ENCODE measurements around the gene PSME4. TPM values are rescaled to one million over a fixed set of nuclear protein-coding genes. Genes with fewer than 3 reads are reported as not detected.
"Not testable (repeated sequence)": the region's sequence is repeated elsewhere in the genome, so short reads cannot be mapped to it uniquely, and the experiment has no call there.

The PSME4 gene
- total RNA-seq, 1 experiment from 2014 or later = 24.3 TPM

DNA sequence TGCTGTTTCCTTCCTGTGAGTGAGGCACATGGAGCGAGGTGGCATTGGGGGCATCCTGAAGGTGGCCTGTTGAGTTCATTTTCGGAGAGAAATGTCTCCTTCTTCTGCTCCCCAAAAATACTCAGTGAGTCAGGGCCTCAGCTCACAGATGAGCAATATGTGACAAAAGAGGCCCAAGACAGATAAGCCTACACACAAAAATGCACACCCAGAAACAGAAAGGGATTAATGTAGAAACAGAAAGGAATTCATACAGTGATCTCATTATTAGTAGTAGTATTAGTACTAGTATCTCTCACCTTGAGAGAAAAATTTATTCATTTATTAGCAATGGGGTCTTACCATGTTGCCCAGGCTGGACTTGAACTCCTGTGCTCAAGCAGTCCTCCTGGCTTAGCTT, 116.1 kb downstream of the PSME4 start:
- DNase-seq (ENCODE audit: low spot score) = no peak
- in situ Hi-C loops (cut with HindIII; ENCODE audit: low sequenced_read_pairs) = no loop called here

DNA sequence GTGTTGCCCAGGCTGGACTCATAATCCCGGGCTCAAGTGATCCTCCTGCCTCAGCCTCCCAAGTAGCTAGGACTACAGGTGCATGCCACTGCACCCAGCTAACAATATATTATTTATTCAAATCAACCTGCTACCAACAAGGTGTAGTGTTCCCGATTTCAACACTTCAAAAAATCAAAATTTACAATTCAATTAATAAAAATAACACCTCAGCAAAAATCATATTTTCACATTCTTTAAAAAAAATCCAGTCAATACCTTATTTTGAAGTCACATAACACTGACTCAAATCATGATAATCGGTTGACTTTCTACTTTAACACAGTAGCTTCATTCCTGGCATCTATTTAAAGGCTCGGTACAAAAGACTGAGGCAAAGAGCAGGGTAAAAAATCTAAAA, 118.3 kb downstream of the PSME4 start:
- no peak for DNase-seq (ENCODE audit: low spot score)
- in situ Hi-C loops (cut with HindIII; ENCODE audit: low sequenced_read_pairs) = no loop called here

DNA sequence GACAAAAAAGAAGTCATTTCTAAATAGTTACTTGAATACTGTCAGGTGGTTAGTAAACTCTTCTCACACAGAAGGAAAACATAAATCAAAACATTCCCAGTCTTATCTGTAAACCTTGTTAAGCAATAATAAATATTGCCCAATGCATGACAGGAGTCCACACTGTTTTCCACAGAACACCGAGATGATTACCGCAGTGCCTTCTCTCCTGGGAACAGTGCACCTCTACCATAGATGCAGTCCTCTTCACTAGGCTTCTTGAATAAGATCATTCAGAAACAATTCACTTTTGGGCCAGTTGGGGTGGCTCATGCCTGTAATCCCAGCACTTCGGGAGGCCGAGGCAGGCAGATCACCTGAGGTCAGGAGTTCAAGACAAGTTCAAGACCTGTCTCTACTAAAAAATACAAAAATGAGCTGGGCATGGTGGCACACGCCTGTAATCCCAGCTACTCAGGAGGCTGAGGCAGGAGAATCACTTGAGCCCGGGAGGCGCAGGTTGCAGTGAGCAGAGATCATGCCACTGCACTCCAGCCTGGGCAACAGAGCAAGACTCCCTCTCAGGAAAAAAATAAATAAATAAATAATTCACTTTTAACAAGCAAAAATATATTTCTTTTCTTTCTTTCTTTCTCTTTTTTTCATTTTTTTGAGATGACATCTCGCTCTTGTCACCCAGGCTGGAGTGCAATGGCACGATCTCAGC, 119.6 kb downstream of the PSME4 start:
- in situ Hi-C loops (cut with HindIII; ENCODE audit: low sequenced_read_pairs); DNase-seq (ENCODE audit: low spot score): not testable (repeated sequence)

GRCh38 chr2:53848062-53848461, 122.7 kb downstream of the PSME4 start:
- in situ Hi-C loops (cut with HindIII; ENCODE audit: low sequenced_read_pairs) = no loop called here
- no peak for DNase-seq (ENCODE audit: low spot score)

DNA sequence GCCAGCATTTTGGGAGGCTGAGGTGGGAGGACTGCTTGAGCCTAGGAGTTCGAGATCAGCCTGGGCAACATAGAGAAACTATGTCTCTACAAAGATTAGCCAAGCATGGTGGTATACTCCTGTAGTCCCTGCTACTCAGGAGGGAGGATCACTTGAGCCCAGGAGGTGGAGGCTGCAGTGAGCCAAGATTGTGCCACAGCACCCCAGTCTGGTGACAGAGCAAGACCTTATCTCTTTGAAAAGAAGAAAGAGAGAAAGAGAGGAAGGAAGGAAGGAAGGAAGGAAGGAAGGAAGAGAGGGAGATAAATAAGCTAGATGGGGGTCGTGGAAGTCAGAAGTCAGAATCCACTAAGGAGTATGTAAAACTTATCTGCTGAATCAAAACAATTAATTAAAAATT, 127.2 kb downstream of the PSME4 start:
- no peak for DNase-seq (ENCODE audit: low spot score)
- in situ Hi-C loops (cut with HindIII; ENCODE audit: low sequenced_read_pairs) = no loop called here

DNA sequence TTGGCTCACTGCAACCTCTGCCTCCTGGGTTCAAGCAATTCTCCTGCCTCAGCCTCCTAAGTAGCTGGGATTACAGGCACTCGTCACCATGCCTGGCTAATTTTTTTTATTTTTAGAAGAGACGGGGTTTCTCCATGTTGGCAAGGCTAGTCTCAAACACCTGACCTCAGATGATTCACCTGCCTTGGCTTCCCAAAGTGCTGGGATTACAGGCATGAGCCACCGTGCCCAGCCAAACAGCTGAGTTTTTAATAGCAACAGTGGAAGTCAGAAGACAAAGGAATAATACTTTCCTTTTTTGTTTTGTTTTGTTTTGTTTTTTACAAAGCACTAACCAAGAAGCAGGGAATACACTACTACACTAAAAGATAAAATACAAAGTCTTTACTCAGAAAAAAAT, 127.9 kb downstream of the PSME4 start:
- in situ Hi-C loops (cut with HindIII; ENCODE audit: low sequenced_read_pairs) = no loop called here
- no peak for DNase-seq (ENCODE audit: low spot score)

DNA sequence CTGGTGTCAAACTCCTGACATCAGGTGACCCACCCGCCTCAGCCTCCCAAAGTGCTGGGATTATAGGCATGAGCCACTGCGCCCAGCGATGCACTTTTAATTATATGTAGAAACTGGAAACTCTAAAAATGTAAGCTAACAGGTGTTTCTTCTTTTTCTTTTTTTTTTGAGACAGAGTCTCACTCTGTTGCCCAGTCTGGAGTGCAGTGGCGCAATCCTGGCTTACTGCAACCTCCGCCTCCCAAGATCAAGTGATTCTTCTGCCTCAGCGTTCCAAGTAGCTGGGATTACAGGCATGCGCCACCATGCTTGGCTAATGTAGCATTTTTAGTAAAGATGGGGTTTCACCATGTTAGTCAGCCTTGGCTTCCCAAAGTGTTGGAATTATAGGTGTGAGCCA, 129.1 kb downstream of the PSME4 start:
- DNase-seq (ENCODE audit: low spot score); in situ Hi-C loops (cut with HindIII; ENCODE audit: low sequenced_read_pairs): not testable (repeated sequence)

DNA sequence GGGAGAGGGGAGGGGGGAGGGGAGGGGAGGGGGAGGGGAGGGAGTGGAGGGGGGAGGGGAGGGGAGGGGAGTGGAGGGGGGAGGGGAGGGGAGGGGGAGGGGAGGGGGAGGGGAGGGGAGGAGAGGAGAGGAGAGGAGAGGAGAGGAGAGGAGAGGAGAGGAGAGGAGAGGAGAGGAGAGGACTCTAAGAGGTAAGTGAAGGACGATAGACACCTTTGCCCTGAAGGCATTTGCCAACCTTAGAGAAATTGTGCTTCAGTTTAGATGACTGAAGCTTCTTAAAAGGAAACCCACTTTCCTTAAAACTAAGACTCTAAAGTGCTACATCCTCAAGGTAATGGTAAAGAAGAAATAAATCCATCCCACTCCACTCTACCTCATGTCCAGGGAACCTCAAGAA, 130.2 kb downstream of the PSME4 start:
- no peak for DNase-seq (ENCODE audit: low spot score)
- in situ Hi-C loops (cut with HindIII; ENCODE audit: low sequenced_read_pairs) = no loop called here

DNA sequence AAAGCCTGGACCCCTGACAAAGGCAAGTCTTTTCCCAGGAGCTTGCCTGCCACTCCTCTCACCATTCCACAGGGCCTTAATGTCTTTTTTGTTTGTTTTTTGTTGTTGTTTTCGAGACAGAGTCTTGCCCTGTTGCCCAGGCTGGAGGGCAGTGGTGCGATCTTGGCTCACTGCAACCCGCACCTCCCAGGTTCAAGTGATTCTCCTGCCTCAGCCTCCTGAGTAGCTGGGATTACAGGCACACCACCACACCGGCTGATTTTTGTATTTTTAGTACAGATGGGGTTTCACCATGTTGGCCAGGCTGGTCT, 140.9 kb downstream of the PSME4 start:
- in situ Hi-C loops (cut with HindIII; ENCODE audit: low sequenced_read_pairs); DNase-seq (ENCODE audit: low spot score): not testable (repeated sequence)

DNA sequence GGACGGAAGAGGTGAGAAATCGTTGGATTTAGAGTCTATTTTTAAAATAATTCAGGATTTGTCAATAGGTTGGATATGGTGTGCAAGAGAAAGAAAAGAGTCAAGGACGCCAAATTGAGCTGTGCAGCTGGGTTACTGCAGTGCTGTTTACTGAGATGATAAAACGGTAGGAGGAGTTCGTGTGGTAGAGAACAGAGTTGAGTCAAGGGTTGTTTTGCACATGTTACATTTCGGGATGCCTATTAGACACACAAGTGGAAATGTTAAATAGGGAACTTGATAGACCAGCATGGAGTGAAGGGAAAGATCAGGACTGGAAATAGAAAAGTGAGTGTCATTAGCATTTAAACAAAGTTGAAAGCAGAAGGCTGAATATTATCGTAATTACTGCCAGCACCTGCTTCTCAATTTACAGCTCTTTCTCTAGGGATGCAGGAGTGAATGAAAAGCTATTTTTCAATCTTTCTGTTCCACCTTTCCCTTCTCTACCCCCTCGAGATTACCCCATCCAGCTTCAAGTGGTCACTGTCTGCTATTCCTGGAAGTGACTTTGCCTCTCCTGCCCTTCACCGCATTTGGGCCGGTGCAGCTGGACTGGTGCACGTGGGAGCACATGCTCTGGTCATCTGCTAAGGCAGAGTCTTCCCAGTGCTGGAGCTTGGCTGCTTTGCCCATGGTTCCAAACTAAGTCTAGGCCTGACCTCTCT, 141.4 kb downstream of the PSME4 start:
- in situ Hi-C loops (cut with HindIII; ENCODE audit: low sequenced_read_pairs) = no loop called here
- DNase-seq (ENCODE audit: low spot score) = no peak

- in situ Hi-C loops (cut with HindIII; ENCODE audit: low sequenced_read_pairs) = no loop called here
- no peak for DNase-seq (ENCODE audit: low spot score)
Measured at GRCh38 chr2:53828331-53828730, 142.5 kb downstream of the PSME4 start.

- in situ Hi-C loops (cut with HindIII; ENCODE audit: low sequenced_read_pairs) = no loop called here
- DNase-seq (ENCODE audit: low spot score) = peak; percentile 9
Measured at GRCh38 chr2:53827398-53828175, 143.2 kb downstream of the PSME4 start.

- in situ Hi-C loops (cut with HindIII; ENCODE audit: low sequenced_read_pairs) = no loop called here
- peak; percentile 38 for DNase-seq (ENCODE audit: low spot score)
Measured at GRCh38 chr2:53826587-53827397, 144.0 kb downstream of the PSME4 start.

- no peak for DNase-seq (ENCODE audit: low spot score)
- in situ Hi-C loops (cut with HindIII; ENCODE audit: low sequenced_read_pairs) = no loop called here
Measured at GRCh38 chr2:53826030-53826410, 144.8 kb downstream of the PSME4 start.

GRCh38 chr2:53823639-53824038, 147.2 kb downstream of the PSME4 start:
- DNase-seq (ENCODE audit: low spot score); in situ Hi-C loops (cut with HindIII; ENCODE audit: low sequenced_read_pairs): not testable (repeated sequence)

- in situ Hi-C loops (cut with HindIII; ENCODE audit: low sequenced_read_pairs) = no loop called here
- no peak for DNase-seq (ENCODE audit: low spot score)
Measured at GRCh38 chr2:53821810-53822209, 149.0 kb downstream of the PSME4 start.

DNA sequence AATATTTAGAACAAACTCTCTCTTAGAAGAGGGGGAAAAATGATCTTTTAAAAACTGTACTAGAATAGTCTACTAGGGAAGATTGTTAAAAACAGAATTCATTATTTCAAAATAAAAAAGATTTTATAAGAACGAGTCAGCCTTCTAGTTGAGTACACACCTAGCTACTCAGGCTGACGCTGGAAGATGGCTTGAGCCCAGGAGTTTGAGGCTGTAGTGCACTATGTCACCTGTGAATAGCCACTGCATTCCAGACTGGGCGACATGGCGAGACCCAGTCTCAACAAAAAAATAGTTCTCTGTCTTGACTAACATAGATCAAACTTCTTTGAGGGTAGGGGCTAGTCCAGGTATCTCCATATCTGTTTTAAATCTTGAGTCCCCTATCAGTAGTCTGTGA, 150.1 kb downstream of the PSME4 start:
- DNase-seq (ENCODE audit: low spot score) = no peak
- in situ Hi-C loops (cut with HindIII; ENCODE audit: low sequenced_read_pairs) = no loop called here

DNA sequence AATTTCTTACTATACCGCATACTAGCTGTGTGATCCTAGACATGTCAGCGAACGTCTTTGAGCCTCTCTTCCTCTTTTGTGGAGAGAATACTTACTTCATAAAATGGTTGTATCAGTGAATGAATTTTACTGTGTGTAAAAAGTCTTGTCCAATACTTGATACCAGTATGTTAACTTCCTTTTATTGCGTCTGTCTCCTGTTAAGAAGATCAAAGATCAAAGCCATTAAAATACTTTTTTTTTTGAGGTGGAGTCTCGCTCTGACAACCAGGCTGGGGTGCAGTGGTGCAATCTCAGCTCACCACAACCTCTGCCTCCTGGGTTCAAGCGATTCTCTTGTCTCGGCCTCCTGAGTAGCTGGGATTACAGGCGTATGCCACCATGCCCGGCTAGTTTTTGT, 150.7 kb downstream of the PSME4 start:
- in situ Hi-C loops (cut with HindIII; ENCODE audit: low sequenced_read_pairs) = no loop called here
- DNase-seq (ENCODE audit: low spot score) = no peak

- no peak for DNase-seq (ENCODE audit: low spot score)
- in situ Hi-C loops (cut with HindIII; ENCODE audit: low sequenced_read_pairs) = no loop called here
Measured at GRCh38 chr2:53819634-53820033, 151.2 kb downstream of the PSME4 start.

All from G401 (cell line).